HG03103 (cell line): ENCODE results near the gene ENTPD8.
"Not testable (repeated sequence)": the region's sequence is repeated elsewhere in the genome, so short reads cannot be mapped to it uniquely, and the experiment has no call there.

Source experiments
- ATAC-seq: cut with Tn5 transposase; IDR thresholded peaks from one replicate; pipeline ENCODE4 v1.9.1; 2021; ENCODE audit warnings: low read depth; ENCODE audit not compliant: unreplicated experiment

ENTPD8 gene

GRCh38 chr9:137459152-137459600, 18.0 kb upstream of the ENTPD8 start, which contains the start of gene NSMF:
Gene NSMF (minus strand): TSS chr9:137459334. CDS start chr9:137459102, 232 bp downstream.
- peak; percentile 63 for ATAC-seq

- ATAC-seq, result peak; percentile 16
Observed at GRCh38 chr9:137458194-137459151, 17.3 kb upstream of the ENTPD8 start.

DNA sequence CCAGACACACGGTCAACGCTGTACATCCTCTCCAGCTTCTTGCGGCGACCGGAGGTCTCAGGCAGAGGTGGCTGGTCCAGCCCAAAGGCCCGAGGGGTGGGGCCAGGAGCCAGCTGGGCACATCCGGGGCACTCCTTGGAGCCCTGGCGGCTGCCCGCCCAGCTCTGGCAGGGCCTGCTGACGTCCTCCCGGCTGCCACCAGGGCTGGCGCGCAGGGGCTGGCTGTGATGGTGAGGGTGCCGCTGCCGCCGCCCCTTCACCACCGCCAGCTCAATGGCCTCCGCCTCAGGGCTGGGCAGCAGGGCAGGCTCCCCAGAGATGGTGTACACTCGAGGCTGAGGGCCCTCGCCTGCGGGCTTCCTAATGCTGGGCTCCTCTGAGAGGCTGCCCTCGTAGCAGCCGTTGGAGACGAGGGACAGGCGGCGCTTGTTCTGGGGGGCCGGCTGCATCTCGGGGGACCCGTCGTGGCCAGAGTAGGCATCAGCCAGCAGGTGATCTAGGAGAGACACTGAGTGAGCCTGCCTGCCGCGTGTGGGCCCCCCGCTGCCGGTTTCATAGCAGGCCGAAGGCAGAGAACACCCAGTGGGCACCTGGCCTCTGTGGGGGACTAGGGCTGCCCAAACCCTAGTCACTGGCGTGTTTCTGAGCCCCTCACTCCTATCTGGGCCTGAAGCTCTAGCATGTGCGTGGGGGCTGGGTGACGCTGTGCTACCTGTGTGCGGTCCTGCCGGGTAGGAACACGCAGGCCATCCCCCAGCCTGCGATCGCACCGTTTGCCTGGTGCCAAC, 16.4 kb upstream of the ENTPD8 start:
- no peak for ATAC-seq

DNA sequence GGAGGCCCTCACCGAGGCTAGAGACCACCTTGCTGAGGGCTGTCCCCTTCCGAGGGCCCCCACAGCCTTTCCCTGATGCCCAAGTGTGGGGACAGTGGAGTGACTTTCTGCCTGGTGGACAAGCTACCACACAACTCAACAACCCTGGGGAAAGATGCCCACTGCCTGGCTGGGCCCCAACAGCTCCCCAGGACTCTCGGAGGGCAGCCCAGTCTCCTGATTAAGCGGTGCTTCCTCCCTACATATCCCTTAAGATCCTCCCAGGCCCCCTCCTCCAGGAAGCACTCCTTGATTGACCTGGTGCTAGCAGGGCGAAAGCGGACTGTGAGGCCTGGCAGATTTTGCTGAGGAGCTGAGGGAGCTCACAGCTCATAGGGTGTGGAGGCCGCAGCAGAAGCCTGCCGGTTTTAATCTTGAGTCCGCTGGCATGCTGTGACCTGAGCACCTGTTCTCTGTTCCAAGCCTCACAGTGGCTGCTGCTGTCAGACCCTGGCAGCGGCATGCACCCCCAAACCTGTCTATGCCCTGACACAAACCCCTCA, 15.8 kb upstream of the ENTPD8 start:
- no peak for ATAC-seq

- ATAC-seq, result no peak
Observed at GRCh38 chr9:137456061-137456863, 15.1 kb upstream of the ENTPD8 start.

DNA sequence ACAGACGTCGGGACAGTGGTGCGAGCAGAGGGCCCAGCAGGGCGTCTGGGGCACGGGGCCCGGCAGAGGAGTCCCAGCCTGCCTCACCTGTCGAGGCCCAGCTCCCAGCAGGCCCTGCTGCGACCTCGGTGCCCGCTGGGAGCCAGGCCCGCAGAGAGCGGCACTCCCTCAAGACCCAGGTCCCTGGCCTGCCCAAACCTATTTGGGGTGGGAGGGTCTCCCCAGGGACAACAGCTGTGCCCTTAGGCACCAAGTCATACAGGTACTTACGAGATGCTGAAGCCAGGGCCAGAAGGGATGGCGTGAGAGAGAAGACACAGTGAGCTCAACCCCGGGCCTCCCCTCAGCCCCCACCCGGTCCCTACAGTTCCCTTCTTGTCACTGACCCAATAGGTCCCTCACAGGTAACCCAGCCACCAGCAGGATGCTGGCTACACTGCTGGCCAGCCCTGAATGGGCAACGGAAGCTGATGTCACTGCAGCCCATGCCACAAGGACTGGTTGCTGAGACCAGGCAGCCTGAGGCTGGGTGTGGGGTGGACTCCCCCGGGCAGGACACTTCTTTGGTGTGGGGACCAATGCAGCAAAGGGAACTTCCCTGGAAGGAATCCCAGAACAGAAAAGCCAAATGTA, 14.3 kb upstream of the ENTPD8 start:
- no peak for ATAC-seq

- no peak for ATAC-seq
Observed at GRCh38 chr9:137454597-137455358, 13.6 kb upstream of the ENTPD8 start.

DNA sequence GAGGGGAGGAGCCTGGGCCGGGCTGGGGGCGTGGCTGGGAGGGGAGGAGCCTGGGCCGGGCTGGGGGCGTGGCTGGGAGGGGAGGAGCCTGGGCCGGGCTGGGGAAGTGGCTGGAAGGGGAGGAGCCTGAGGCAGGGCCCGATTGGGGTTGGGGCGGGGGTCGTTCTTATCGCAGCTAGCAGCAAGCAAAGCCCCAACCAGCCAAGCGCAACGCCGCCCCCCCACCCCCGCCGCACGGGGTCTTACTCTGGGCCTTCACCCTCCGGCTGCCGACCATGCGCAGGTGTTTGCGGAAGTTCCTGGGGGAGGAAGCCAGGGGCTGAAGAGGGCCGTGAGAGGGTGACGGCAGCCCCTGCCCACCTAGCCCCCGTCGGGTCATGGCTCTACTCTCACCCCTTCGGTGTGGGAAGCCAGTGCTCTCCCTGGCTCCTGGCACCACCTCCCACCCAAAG, 13.0 kb upstream of the ENTPD8 start:
- peak; percentile 27 for ATAC-seq

DNA sequence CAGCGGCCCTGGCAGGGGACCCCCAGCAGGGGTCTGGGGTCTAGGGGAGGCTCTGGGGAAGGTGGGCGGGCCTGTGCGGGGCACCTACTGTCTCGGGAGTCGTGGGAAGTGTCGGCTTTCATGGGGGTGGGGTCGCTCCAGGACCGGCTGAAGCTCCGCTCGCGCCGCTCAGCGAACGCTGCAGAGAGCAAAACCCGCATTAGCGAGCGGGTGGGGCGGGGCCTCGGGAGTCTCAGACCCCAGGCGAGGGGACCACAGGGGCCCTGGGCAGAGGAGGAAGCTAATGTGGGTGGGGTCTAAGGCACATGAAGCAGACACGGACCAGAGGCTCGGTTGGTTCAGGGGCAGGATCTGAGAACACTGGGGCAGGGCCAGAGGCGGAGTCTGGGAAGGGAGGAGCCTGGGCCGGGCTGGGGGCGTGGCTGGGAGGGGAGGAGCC, 12.5 kb upstream of the ENTPD8 start:
- peak; percentile 56 for ATAC-seq

- ATAC-seq, result no peak
Observed at GRCh38 chr9:137452761-137453642, 11.8 kb upstream of the ENTPD8 start.

DNA sequence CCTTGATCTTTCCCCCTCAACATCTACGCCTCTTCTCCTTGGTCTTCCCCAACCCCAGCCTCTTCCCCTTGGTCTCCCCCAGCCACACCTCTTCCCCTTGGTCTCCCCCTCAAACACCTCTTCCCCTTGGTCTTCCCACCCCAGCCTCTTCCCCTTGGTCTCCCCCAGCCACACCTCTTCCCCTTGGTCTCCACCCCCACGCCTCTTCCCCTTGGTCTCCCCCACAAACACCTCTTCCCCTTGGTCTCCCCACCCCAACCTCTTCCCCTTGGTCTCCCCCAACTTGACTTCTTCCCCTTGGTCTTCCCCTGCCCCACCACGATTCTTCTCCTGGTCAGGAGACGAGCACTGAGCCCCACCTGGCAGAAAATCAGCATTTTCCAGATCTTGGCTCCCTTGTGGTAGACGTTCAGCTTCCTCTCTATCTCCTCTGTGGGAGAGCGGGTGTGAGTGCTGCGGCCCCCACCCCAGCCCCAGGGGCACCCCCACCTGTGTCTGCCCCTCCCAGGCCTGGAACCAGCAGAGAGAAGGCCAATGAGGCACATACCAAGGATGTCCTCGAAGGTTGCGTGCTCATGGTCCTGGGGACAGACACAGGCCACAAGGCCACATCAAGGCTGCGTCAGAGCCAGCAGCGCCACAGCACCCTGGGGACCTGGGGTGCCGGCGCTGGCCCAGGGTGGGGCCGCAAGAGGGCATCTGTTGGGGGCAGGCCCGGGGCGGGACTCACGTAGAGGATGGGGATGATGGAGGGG, 11.0 kb upstream of the ENTPD8 start:
- ATAC-seq, result no peak

DNA sequence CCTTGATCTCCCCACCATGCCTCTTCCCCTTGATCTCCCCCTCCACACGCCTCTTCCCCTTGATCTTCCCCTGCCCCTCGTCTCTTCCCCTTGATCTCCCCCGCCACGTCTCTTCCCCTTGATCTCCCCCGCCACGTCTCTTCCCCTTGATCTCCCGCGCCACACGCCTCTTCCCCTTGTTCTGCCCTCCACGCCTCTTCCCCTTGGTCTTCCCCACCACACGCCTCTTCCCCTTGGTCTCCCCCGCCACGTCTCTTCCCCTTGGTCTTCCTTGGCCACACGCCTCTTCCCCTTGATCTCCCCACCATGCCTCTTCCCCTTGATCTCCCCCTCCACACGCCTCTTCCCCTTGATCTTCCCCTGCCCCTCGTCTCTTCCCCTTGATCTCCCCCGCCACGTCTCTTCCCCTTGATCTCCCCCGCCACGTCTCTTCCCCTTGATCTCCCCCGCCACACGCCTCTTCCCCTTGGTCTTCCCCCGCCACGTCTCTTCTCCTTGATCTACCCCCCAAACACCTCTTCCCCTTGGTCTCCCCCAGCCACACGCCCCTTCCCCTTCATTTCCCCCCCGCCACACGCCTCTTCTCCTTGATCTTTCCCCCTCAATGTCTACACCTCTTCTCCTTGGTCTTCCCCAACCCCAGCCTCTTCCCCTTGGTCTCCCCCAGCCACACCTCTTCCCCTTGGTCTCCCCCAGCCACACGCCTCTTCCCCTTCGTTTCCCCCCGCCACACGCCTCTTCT, 10.3 kb upstream of the ENTPD8 start:
- not testable (repeated sequence) for ATAC-seq

GRCh38 chr9:137450539-137451222, 9.5 kb upstream of the ENTPD8 start:
- ATAC-seq, result not testable (repeated sequence)

DNA sequence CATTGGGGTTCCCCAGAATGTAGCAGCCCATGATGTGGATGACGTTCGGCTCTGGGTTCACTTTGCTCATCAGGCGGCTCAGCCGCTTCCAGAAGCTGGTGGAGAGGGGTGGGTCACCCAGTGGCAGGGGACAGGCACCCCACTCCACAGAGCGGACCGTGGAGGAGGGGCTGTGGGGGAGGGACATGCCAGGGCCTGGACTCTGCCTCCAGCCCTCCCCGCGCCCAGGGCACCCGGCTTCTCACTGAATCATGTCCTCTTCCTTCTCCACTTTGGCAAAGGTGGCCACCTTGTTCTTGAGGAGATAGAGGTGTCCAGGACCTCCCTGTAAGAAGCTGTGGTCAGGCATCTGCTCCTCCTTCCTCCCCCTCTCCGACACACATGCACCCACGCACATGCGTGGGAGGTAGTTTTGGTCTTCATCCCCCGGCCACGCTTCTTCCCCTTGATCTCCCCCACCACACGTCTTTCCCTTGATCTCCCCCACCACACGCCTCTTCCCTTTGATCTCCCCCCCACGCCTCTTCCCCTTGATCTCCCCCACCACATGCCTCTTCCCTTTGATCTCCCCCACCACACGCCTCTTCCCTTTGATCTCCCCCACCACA, 8.9 kb upstream of the ENTPD8 start:
- no peak for ATAC-seq

DNA sequence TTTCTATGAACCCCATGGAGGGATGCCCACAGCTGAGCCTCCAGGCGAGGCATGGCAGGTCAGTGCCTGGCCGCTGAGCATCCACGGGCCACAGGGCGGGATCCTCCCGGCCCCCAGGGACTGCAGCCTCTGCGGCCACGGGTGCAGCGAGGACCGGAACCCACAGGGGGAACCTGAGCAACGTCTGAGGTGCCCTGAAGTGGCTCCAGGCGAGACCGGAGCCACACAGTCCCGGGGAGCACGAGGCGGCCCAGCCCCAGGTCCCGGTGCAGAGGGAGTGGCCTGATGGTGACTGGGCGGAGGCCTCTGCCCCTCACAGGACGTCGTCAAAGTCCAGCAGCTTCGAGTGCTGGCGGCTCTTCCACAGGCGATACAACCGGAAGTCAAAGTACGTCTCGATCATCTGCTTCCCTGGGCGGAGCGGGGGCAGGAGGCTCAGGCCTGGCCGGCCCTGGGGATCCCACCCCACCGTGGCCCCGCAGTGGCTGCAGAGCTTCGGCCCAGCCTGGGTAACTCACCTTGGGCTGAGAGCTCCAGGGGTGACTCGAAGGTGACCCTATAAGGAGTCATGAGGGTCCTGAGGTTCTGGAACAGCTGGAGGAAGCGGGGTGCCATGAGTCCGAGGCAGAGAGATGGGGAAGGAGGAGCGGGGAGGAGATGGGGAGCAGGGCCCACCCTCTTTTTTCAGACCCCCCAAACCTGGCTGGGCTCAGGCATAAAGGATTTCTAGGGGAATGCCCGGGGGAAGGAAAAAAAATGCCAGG, 8.1 kb upstream of the ENTPD8 start:
- ATAC-seq, result no peak
